GM18520 (cell line): ENCODE measurements around the gene ACOT7.
"Not testable (repeated sequence)": the region's sequence is repeated elsewhere in the genome, so short reads cannot be mapped to it uniquely, and the experiment has no call there.

Experiments used
- ATAC-seq: cut with Tn5 transposase; IDR thresholded peaks from one replicate; pipeline ENCODE4 v1.9.1; 2021; ENCODE audit not compliant: unreplicated experiment

ACOT7 gene

DNA sequence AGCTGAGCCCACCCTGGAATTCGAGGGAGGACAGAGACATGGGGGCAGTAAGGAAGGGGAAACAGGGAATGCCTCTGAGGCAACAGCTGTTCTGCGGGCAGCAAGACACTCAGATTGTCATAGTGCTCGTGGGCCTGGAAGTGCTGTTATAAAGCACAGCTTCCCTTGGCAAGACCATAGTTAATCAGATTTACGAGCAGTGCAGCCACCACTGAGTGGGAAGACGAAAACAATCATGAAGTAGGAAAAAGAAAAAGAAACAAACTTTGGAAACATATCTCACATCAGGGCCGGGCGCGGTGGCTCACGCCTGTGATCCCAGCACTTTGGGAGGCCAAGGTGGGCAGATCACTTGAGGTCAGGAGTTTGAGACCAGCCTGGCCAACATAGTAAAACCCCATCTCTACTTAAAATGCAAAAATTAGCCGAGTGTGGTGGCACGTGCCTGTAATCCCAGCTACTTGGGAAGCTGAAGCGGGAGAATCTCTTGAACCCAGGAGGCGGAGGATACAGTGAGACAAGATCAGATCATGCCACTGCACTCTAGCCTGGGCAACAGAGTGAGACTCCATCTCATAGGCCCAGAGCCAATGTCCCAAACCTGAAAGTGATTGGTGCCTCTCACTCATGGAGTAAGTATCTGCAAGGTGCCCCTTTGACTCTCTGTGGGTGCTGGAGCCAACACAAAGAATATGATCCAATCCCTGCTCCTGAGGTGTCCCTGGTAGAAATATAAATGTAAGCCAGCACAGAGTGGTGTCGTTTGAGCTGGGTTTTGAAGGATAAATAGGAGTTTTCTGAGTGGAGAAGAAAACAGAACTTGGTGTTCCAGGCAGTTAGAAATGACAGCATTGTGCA is 77.1 kb downstream of the ACOT7 start:
- no peak for ATAC-seq

DNA sequence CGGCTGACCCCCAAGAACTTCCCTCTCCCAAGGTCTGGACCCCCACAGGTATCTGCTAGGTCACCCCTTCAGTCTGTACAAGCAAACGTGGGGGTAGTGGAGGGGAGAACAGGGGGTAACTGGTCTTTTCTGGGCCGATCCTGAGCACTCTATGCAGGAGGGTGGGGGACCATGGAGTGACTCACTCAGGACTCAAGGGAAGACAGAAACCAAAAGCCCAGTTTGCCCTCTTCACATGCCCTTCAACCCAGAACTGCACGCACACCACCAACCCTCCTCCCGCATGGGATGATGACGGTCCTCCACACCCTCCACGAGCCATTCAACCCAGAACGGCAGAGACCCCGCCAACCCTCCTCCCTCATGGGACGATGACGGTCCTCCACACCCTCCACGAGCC is 79.1 kb downstream of the ACOT7 start:
- ATAC-seq = no peak

DNA sequence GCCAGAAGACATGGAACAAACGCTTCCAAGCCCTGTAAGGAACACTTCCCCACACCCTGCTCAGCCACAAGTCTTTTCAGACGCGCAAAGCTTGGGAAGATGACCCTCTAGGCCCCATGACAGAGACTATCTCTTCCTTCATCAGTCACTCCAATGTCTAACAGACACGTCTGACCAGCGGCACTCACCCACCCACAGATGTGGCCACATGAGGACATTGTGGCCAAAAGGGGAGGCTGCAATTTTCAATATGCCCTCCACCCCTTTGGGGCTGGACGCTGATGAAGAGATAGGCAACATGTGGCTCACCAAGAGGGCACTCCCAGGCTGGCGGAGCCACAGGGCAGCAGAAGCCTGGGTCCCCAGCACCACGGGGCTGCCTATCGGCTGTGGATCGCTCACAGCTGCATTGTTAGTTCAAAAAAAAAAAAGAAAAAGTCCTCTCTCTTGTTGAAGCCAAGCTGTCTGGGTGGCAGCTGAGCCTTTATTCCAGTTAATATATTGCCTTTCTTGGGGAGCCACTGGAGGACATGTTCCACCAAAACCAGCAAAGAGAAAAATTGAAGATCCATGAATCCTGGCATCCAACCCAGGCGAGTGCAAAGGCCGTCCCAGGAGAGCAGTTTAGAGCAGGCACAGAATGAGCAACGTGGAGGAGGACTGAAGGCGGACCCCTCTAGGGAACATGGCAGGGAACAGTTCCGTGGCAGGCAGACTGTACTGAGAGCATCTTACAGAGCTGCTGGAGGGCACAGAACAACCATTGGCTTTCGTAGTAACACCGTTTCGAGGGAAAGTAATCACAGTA is 80.0 kb downstream of the ACOT7 start:
- no peak for ATAC-seq

DNA sequence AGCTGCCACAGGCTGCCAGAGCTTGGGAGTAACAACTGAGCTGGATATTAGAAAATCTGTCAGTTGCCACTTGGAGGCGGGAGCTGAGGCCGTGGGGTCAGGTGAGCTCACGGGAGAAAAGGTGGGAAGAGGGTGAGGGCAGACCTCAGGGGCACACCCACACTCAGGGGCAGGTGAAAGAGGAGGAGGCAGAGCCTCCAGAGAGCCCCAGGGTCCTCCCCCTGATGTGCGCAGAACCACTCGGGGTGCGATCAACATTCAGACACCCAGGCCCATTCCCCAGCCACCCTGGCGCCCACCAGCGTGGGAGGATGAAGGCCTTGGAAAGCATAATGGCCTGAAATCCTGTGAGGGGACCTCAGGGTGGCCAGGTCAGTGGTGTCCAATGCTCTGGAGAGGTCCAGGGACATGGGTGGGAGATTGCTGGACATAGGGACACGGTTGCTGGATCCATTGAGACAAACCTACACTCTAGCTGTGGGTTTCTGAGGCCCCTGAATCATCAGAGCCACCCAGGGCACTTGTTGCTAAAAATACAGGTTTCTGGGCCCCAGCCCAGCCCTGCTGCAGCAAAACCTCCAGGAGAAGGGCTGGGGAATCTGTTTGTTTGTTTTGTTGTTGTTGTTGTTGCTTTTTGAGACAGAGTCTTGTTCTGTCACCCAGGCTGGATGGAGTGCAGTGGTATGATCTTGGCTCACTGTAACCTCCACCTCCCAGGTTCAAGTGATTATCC is 83.3 kb downstream of the ACOT7 start:
- no peak for ATAC-seq

DNA sequence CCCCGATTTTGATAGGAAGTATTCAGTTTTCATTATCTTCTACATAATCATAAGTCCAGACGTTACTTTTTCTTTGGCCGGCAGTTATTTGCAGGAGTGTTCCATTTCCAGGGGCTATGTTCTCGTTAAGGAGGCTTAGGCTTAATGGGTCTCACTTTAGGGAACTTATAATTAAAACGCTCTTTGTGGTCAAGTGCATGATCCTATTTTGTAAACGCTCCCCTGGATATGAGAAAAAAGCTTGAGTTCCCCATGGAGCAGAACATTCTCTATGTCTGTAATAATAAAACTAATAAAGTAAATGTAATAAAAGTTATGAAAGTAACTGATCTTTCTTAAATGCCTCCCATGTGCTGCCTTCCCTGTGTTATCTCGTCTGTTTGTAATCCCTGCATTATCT is 84.0 kb downstream of the ACOT7 start:
- no peak for ATAC-seq

DNA sequence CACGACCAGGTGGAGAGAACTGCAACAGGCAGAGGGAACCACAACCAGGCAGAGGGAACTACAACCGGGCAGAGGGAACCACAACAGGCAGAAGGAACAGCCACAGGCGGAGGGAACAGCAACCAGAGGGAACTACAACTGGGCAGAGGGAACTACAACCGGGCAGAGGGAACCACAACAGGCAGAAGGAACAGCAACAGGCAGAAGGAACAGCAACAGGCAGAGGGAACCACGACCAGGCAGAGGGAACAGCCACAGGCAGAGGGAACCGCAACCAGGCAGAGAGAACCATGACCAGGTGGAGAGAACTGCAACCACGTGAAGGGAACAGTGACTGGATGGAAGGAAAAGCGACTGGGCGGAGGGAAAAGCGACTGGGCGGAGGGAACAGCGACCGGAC is 85.1 kb downstream of the ACOT7 start:
- no peak for ATAC-seq

DNA sequence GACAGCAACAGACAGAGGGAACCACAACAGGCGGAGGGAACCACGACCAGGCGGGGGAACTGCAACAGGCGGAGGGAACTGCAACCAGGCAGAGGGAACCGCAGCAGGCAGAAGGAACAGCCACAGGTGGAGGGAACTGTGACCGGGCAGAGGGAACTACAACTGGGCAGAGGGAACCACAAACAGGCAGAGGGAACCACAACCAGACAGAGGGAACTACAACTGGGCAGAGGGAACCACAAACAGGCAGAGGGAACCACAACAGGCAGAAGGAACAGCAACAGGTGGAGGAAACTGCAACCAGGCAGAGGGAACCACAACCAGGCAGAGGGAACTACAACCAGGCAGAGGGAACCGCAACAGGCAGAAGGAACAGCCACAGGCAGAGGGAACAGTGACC is 85.9 kb downstream of the ACOT7 start:
- not testable (repeated sequence) for ATAC-seq

DNA sequence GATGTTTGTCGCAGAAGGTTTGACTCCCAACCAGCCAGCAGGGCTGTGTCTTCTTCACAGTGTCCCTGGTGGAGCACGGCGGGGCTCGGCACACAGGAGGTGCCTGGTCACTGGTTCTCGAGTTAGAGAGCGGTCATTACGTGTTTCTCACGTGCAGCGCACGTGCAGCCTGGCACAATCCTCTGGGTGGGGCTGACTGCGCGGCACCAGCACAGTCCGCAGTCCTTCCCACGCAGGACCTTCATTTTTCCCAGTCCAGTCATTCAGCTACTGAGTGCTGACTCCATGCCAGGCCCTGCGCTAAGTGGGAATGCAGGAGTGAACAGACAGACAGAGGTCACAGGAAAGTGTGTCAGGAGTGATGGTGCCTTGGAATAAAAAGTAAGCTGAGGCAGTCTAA is 86.5 kb downstream of the ACOT7 start:
- ATAC-seq = no peak

DNA sequence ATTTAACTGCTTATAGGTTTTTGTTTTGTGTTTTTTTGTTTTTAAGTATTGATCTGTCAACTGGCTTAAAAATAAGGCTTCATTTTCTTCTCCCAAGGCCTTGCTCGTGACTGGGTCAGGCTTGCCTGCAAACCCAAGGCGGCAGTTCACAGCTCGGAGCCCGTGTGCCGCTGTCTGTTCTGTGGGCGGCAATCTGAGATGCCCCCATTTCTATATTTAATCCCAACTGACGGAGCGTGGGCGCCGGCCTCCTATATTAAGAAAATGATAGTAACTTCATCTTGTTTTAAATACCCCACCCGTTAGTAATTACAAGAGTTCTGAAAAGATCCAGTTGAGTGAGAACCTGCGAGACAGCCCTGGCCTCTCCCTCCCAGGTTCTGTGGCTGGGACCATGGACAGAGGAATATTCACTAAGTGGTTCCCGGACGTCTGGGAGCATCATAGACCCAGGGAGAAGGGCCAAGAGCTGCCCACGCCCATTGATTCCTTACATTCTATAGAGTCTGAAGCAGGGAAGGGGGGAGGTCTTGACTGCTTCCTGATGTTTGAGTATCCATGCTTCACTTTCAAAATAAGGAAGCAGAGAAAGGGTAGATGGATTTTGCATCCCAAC is 90.1 kb downstream of the ACOT7 start:
- no peak for ATAC-seq

DNA sequence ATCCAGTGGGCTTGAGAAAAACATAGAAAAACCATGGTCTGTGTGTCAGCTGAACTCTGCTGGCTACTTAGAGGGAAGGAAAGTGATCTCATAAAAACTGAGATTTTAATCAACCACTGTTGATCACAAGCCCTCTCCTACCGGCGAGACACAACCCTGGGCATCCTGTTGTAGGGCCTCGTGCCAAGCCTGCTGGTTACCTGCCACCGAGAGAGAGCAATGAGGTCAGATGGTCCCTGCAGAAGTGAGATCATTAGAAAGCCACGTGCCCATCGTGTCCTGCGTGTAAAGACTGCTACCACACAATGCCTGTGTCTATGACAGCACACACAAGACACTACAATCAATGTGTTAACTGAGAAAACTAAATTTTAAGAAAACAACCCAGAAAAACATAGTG is 91.0 kb downstream of the ACOT7 start:
- ATAC-seq = no peak

DNA sequence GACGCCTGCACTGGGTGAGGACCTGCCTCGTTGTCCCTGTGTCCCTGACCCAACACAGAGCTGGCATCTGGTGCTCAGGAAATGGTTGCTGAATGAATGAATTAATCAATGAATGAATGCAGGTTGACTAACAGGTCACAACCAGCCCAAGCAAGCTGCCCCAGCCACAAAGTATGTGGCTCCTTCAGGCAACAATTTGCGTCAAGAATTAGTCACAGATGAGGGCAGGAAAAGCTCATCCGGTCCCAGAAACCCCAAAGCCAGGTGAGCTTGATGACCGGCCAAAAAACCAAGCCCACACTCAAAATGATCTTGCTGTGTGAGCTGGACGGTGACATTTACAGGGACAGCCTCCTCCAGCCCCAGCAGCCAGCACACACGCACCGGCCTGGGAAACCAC is 92.0 kb downstream of the ACOT7 start:
- ATAC-seq = no peak

DNA sequence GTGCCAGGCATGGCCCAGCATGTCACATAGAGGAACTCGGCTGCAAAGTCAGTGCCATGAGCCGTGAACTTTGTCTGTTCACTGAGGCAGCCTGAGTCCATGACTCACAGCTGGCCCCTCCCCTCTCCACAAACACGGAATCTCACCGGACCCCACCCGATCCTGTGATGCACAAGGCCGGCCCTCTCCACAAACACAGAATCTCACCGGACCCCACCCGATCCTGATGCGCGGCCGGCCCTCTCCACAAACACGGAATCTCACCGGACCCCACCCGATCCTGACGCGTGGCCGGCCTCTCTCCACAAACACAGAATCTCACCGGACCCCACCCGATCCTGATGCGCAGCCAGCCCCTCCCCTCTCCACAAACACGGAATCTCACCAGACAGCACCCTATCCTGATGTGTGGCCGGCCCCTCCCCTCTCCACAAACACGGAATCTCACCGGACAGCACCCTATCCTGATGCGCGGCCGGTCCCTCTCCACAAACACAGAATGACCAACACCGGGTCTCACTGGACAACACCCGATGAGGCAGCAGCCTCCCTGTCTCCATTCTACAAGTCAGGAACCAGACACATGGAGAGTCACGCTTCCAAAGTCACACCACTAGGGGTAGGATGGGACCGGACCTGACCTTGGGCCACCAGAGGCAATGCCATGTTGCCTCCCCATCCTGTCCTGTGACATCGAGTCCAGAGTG is 93.1 kb downstream of the ACOT7 start:
- ATAC-seq = no peak

DNA sequence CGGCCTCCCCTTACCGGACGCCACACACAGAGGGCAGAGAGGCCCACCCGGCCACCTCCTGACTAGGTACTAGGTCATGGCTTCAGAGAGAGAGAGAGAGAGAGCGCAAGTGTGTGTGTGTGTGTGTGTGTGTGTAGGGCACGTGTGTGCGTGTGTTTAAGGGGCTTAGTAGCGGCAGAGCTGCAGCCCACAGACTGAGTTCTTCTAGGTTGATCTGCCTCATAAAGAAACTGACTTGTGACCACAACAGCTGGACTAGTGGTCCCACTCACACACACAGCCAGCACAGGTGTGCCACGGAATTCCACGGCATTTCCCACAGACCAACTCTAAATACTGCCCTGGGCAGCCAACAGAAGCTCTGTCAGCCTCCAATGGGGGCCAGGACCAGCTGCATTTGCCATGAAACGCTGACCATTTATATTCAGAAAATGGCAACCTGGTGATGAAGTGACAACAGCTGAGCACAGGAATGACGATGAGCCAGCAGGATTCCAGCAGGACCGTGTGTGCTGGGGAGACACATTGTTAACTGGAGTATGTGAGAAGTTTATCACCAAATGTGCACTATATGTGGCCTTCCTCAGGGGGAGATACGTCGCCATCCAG is 93.9 kb downstream of the ACOT7 start:
- ATAC-seq = no peak

DNA sequence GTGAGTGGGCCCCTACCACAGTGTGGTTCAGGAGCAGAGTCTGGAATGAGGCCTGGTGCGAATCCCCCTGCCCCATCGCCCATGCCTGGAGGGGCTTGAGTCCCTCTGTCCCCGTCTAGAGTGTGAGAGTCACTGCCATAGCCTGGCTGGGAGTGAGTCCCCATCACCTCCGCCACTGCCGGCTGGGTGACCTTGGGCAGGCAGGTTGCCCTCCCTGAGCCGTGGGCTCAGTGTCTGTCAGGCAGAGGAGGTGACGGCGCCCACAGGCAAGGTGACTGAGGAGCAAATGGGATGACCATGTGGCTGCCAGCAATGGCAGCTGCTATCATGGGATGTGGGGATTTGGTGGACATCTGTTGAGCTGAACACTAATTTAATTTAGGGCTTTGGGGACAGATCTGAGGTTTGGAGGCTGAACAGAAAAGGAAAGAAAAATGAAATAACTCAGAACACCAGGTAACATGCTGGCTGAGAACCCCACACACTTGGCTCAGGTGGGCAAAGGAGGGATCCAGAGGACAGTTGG is 94.6 kb downstream of the ACOT7 start:
- no peak for ATAC-seq

DNA sequence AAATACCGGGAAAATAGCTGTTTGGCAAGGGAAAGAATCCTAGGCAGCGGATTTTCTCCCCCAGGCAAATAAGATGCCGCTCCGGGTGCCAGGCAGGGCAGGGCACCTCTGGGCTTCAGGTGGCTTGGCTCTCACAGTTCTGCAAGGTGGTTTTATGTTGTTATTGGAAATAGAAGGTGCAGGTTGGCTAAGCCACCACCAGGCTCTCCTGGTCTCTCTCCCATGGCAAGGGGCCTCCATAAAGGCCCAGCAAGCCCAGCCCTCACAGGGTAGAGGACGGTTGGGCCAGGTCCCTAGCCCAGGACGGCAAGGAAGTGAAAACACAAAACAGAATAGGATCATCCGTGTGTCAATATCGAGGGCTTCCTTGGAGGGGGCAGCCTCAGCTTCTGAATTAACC is 95.0 kb downstream of the ACOT7 start:
- ATAC-seq = no peak

DNA sequence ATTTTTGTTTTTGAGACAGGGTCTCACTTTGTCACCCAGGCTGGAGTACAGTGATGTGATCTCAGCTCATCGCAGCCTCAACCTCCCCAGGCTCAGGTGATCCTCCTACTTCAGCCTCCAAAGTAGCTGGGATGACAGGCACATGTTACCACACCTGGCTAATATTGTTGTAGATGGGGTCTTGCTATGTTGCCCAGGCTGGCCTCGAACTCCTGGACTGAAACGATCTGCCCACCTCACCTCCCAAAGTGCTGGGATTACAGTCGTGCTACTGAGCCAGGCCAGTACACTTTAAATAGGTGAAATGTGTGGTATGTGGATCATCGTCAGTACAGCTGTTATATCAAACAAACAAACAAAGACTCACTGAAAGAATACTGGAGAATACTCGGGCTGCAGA is 97.7 kb downstream of the ACOT7 start:
- ATAC-seq = no peak

DNA sequence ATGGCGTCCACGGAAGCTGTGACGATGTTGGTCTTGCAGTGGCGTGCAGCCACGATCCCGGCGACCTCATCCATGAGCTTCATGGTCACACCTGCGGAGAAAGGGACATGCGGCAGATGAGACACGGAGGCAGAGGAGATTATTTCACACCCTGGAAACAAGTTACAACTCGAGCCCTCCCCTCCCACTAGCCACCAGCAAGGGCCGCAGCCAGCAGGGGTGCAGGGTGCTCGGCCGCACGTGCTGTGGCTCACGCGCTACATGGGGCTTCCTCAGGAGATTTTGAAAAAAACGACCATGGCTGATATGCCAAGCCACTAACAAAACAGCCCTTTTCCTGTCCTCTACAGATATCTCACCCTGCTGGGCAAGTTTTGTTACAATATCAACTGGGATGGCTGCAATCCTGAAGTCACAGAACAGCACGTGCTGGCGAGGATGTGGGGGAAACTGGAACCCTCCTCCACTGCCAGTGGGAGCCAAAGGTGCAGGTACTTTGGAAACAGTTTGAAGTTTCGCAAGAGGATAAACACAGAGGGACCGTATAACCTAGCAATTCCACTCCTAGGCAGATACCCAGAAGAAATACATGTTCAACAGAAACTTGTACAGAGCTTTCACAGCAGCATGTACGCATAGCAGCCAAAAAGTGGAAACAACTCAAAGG is 98.5 kb downstream of the ACOT7 start:
- no peak for ATAC-seq

DNA sequence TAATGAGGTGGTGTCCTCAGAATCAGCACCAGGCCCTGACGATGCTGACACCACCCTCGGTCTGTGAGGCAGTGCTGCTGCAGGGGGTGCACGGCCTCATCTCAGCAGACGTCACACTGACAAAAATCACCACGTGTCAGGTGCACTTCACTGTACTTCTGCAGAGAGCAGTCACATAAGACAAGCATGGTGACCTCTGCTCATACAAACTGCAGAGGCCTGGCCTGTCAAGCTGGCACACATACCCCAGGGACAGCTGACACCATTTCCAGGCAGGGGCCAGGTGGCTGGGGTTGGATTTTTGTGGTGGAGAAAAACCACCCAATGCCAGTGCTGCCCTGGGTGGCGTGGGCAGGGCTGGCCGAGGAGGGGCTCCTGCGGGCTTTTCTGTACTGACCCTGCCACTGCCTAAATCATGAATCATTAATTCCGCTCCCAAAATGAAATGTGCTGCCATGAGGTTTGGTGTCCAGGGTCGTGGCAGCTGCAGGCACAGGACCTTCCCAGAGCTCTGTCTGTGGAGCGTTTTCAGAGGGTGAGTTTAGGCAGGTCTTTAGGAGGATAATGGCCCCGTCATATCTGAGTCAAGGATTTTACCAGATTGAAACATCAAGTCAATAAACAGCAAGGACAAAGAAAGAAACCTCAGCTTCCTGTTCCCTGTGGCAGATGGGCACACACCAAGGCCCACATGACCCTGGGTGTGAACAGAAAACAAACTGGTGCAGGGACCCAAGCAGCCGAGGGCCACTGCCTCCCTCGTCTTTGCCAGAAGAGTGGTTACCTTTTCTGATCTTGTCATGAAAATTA is 99.3 kb downstream of the ACOT7 start:
- no peak for ATAC-seq

DNA sequence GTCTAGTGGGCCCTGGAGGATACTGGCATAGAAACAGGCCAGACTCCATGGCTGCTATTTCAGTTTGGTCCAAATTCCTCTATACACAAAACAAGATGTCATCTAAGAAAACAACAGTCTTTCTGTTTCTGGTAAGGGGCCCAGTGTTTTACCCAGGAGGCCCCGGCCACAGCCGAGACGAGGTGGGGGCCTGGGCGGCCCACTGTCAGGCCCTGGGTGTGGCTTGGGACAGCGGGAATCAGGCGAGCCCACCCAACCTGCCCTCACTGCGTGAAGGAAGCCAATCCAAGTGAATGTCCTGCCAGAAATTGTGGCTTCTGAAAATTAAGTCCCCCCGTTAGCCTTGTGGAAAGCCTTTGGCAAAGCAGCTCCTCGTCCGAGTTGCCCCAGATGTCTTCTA is 101.5 kb downstream of the ACOT7 start:
- no peak for ATAC-seq
